HG02938 (cell line): Measurements from ENCODE around the gene MTMR4.
"Not testable (repeated sequence)": the region's sequence is repeated elsewhere in the genome, so short reads cannot be mapped to it uniquely, and the experiment has no call there.

Experiments
- ATAC-seq: cut with Tn5 transposase; IDR thresholded peaks from one replicate; pipeline ENCODE4 v1.9.1; 2021; ENCODE audit warnings: mild to moderate bottlenecking, moderate library complexity; ENCODE audit not compliant: unreplicated experiment

The MTMR4 gene

DNA sequence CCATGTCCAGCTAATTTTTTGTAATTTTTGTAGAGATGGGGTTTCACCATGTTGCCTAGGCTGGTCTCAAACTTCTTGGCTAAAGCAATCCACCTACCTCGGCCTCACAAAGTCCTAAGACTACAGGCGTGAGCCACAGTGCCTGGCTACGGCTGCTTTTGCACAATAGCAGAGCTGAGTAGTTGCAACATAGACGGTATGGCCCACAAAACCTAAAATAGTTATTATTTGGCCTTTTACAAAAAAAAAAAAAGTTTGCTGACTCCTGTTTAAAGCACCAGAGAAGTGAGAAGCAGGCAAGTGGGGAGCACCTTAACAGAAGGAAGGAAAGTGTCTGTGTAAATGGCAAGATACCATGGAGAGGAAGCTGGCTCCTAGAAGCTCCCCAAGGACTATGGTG is 20.9 kb downstream of the MTMR4 start:
- no peak for ATAC-seq

- ATAC-seq = no peak
Measured at GRCh38 chr17:58492238-58493121, 22.0 kb downstream of the MTMR4 start.

DNA sequence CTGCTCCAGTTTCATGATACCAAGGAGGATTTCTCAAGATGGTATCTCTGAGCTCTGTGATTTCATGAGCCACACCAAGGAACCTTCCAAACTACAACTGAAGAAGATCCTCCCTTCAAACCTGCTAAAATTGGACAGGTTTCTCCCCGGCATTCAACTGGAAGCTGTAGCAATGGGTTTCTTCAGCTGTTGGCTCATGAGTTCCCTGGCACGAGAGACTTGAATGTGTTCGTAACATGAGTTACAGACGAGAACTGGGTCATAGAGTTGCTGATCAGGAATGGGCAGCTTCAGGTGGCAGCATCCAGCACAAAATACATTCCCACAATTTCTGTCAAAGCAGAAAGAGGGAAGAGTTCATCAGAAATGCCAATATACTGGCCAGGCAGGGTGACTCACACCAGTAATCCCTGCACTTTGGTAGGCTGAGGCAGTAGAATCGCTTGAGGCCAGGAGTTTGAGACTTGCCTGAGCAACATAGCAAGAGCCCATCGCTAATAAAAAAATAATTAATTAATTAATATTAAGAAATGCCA is 22.9 kb downstream of the MTMR4 start:
- no peak for ATAC-seq

- ATAC-seq = no peak
Measured at GRCh38 chr17:58488428-58488890, 26.0 kb downstream of the MTMR4 start.

- ATAC-seq = no peak
Measured at GRCh38 chr17:58487589-58488427, 26.6 kb downstream of the MTMR4 start, which contains the start of gene HSF5. Gene HSF5 (minus strand): TSS chr17:58488408. CDS start chr17:58488274, 134 bp downstream.

GRCh38 chr17:58484600-58484999 is 29.8 kb downstream of the MTMR4 start:
- no peak for ATAC-seq

GRCh38 chr17:58481798-58482197 is 32.6 kb downstream of the MTMR4 start:
- not testable (repeated sequence) for ATAC-seq

GRCh38 chr17:58480090-58480489 is 34.3 kb downstream of the MTMR4 start:
- ATAC-seq = no peak

GRCh38 chr17:58476812-58477211 is 37.6 kb downstream of the MTMR4 start:
- ATAC-seq = no peak

DNA sequence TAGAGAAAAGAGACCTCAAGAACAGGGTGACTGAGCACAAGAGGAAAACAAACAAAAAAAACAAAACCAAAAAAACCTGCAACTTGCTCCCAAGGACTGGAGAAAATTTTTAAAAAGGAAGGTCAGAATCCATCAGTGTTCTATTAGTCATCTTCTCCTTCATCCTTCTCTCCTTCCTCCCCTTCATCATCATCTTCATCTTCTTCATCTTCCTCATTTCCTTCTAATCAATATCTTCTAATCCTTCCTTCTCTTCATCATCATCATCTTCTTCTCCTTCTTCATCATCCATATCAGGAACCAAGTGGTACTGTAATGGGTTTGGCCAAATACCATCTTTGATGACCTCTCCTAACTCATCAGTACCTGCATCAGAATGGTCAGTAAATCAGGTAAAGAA is 38.5 kb downstream of the MTMR4 start:
- no peak for ATAC-seq

DNA sequence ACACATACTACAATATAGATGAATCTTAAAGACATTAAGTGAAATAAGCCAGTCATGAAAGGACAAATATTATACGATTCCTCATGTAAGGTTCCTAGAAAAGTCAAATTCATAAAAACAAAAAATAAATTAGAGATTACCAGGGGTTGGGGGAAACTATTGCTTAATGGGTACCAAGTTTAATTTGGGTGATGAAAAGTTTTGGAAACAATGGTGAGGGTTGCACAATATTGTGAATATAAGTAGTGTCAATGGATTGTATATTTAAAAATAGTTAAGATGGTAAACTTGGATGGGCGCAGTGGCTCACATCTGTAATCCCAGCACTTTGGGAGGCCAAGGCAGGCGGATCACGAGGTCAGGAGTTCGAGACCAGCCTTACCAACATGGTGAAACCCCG is 44.1 kb downstream of the MTMR4 start:
- ATAC-seq = no peak

GRCh38 chr17:58468944-58469343 is 45.5 kb downstream of the MTMR4 start:
- no peak for ATAC-seq

- ATAC-seq = no peak
Measured at GRCh38 chr17:58455491-58455890, 58.9 kb downstream of the MTMR4 start.

DNA sequence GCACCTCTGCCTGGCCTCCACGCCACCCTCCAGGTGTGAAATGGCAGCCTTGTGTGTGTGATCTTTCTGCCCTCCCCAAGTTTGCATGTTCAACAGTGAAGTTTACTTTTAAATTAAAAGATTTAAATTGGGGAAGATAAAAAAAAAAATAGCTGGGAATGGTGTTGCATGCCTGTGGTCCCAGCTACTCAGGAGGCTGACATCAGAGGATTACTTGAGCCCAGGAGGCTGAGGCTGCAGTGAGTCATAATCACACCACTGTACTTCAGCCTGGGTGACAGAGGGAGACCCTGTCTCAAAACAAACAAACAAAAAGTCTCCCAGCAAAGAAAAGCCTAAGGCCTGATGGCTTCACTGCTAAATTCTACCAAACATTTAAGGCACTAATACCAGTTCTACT is 61.7 kb downstream of the MTMR4 start:
- no peak for ATAC-seq

GRCh38 chr17:58447039-58447975 is 67.1 kb downstream of the MTMR4 start:
- no peak for ATAC-seq

DNA sequence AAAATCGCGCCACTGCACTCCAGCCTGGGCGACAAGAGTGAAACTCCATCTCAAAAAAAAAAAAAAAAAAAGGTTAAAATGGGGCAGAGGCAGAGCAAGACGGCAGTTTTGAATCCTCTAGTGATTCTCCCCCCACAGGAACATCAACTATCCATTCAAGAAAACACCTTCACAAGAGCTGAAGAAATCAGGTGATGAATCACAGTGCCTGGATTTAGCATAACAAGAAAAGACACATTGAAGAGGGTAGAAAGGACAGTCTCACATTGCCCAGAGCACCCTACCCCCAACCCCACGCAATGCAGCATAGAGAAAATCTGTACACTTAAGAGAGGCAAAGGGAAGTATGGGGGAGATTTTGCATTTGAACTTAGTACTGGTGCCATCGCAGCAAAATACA is 68.4 kb downstream of the MTMR4 start:
- no peak for ATAC-seq
